Measurements from ENCODE around the gene GYG2.

GYG2 gene

DNA sequence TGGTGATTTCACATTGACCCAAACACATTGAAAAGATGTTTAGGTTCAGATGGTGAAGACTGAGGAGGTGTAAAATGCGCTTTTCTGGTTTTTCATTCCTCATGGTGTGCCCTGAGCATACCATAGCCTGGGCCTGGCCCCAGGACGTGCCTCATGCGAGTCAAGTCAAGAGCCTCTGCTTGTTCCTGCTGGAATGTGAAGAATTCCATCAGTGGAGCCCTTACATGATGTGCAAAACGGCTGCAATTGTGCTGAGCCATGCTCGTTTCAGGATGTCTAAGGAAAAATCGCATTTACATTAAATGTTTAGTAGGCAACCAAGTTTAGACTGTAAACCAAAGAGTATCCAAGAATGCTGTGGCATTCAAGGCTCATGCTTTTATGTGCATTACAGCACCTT is 34.9 kb downstream of the GYG2 start:
- no peak overlapping the region for H4K8ac ChIP-seq (ENCODE audit: low read depth, low read length)
- H3K27me3 ChIP-seq (ENCODE audit: control insufficient read depth in 3 of 3, insufficient read depth in 3 of 3, low read depth in 1 of 3, low read length in 3 of 3) = no peaks in the 10 kb centered on the region
- H2AFZ ChIP-seq (ENCODE audit: low read length) = no peak overlapping the region
- H3K18ac ChIP-seq (ENCODE audit: low read length) = no peak overlapping the region
- DNase-seq (ENCODE audit: low spot score) = no peak
- no peak overlapping the region for H2BK15ac ChIP-seq (ENCODE audit: low read length)
- no peaks in the 10 kb centered on the region for H3K4me1 ChIP-seq (ENCODE audit: control insufficient read depth in 2 of 2, insufficient read depth in 1 of 2, low read depth in 1 of 2, low read length in 2 of 2)
- peaks cover 2 to 89% of the 10 kb centered on the region in 2 donors for H3K36me3 ChIP-seq (replicated peaks in 1 of 2; ENCODE audit: control insufficient read depth in 2 of 2, insufficient read depth in 2 of 2, low read length in 2 of 2)
- no peak overlapping the region for H3K23ac ChIP-seq (ENCODE audit: low read depth, low read length, poor library complexity)
- H2AK5ac ChIP-seq (ENCODE audit: low read depth, low read length) = no peak overlapping the region
- H3K4me2 ChIP-seq (ENCODE audit: insufficient read depth, low read length, poor library complexity, severe bottlenecking) = no peak overlapping the region
- no peak overlapping the region for H3K27ac ChIP-seq (replicated peaks; ENCODE audit: low read length)
- H3K9me3 ChIP-seq (replicated peaks in 1 of 2; ENCODE audit: control insufficient read depth in 2 of 2, insufficient read depth in 1 of 2, low read depth in 1 of 2, low read length in 2 of 2) = peaks cover 0 to 9% of the 10 kb centered on the region in 2 donors
- no peak overlapping the region for H3K14ac ChIP-seq (ENCODE audit: low read length)
- no peak overlapping the region for H4K91ac ChIP-seq (ENCODE audit: low read depth, low read length, poor library complexity)
- no peak overlapping the region for H2BK12ac ChIP-seq (ENCODE audit: low read length)
- no peak overlapping the region for H3K4me3 ChIP-seq (ENCODE audit: low read length in 2 of 2)
- no peak overlapping the region for H2BK5ac ChIP-seq (ENCODE audit: low read length)
- H3K9ac ChIP-seq (ENCODE audit: low read depth, low read length, poor library complexity) = no peak overlapping the region
- H2BK120ac ChIP-seq (ENCODE audit: low read depth, low read length) = no peak overlapping the region
- H3K79me1 ChIP-seq (ENCODE audit: low read depth, low read length) = no peaks in the 10 kb centered on the region
- WGBS, 2 donors (ENCODE audit: extremely low coverage in 2 of 2, insufficient read length in 2 of 2, insufficient replicate concordance in 1 of 2) = no CpG with 5 or more reads among the region's 6 CpGs
- no peak overlapping the region for H3K4ac ChIP-seq (ENCODE audit: low read length)

DNA sequence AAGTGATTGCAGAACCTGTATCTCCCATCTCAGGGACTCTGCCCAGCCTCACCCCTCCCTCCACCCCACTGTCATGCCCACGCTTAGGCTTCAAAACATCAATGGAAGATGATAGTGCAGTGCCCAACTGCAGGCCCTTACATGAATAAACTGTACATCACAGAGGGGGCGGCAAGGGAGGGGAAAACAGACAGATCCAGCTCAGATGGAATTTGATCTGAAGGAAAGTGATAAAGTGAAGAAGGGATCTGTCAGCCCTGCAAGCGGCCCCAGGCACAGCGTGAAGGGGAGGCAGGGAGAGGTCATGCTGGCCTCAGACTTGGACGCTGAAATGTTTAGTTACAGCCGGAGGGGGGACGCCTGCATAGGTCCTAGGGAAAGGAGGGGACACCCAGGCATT is 38.5 kb downstream of the GYG2 start:
- H2AK5ac ChIP-seq (ENCODE audit: low read depth, low read length) = no peak overlapping the region
- H2AFZ ChIP-seq (ENCODE audit: low read length) = no peak overlapping the region
- no peak overlapping the region for H3K23ac ChIP-seq (ENCODE audit: low read depth, low read length, poor library complexity)
- no peak overlapping the region for H3K9ac ChIP-seq (ENCODE audit: low read depth, low read length, poor library complexity)
- no peak overlapping the region for H3K14ac ChIP-seq (ENCODE audit: low read length)
- H3K9me3 ChIP-seq (replicated peaks in 1 of 2; ENCODE audit: control insufficient read depth in 2 of 2, insufficient read depth in 1 of 2, low read depth in 1 of 2, low read length in 2 of 2) = peaks cover 0 to 19% of the 10 kb centered on the region in 2 donors
- no peak overlapping the region for H3K27ac ChIP-seq (replicated peaks; ENCODE audit: low read length)
- peaks cover 2 to 80% of the 10 kb centered on the region in 2 donors for H3K36me3 ChIP-seq (replicated peaks in 1 of 2; ENCODE audit: control insufficient read depth in 2 of 2, insufficient read depth in 2 of 2, low read length in 2 of 2)
- no peak overlapping the region for H3K4me3 ChIP-seq (ENCODE audit: low read length in 2 of 2)
- no peak overlapping the region for H3K4ac ChIP-seq (ENCODE audit: low read length)
- no CpG with 5 or more reads among the region's 7 CpGs for WGBS, 2 donors (ENCODE audit: extremely low coverage in 2 of 2, insufficient read length in 2 of 2, insufficient replicate concordance in 1 of 2)
- no peak for DNase-seq (ENCODE audit: low spot score)
- no peak overlapping the region for H2BK5ac ChIP-seq (ENCODE audit: low read length)
- H3K79me1 ChIP-seq (ENCODE audit: low read depth, low read length) = no peaks in the 10 kb centered on the region
- H3K4me1 ChIP-seq (ENCODE audit: control insufficient read depth in 2 of 2, insufficient read depth in 1 of 2, low read depth in 1 of 2, low read length in 2 of 2) = no peaks in the 10 kb centered on the region
- no peak overlapping the region for H2BK12ac ChIP-seq (ENCODE audit: low read length)
- H2BK120ac ChIP-seq (ENCODE audit: low read depth, low read length) = no peak overlapping the region
- no peak overlapping the region for H4K8ac ChIP-seq (ENCODE audit: low read depth, low read length)
- H3K4me2 ChIP-seq (ENCODE audit: insufficient read depth, low read length, poor library complexity, severe bottlenecking) = no peak overlapping the region
- no peaks in the 10 kb centered on the region for H3K27me3 ChIP-seq (ENCODE audit: control insufficient read depth in 3 of 3, insufficient read depth in 3 of 3, low read depth in 1 of 3, low read length in 3 of 3)
- H4K91ac ChIP-seq (ENCODE audit: low read depth, low read length, poor library complexity) = no peak overlapping the region
- no peak overlapping the region for H2BK15ac ChIP-seq (ENCODE audit: low read length)
- no peak overlapping the region for H3K18ac ChIP-seq (ENCODE audit: low read length)

GRCh38 chrX:2870650-2871049 is 41.9 kb downstream of the GYG2 start:
- Histone ChIP-seq H2BK12ac (ENCODE audit: low read length) (no peak overlapping the region), H2AFZ (ENCODE audit: low read length) (no peak overlapping the region), H3K23ac (ENCODE audit: low read depth, low read length, poor library complexity) (no peak overlapping the region), H2BK15ac (ENCODE audit: low read length) (no peak overlapping the region), H3K4me1 (ENCODE audit: control insufficient read depth in 2 of 2, insufficient read depth in 1 of 2, low read depth in 1 of 2, low read length in 2 of 2) (no peaks in the 10 kb centered on the region), H3K4ac (ENCODE audit: low read length) (no peak overlapping the region), H3K18ac (ENCODE audit: low read length) (no peak overlapping the region), H3K36me3 (replicated peaks in 1 of 2; ENCODE audit: control insufficient read depth in 2 of 2, insufficient read depth in 2 of 2, low read length in 2 of 2) (peaks cover 3 to 60% of the 10 kb centered on the region in 2 donors), H2BK120ac (ENCODE audit: low read depth, low read length) (no peak overlapping the region), H3K27ac (replicated peaks; ENCODE audit: low read length) (no peak overlapping the region), H3K9me3 (replicated peaks in 1 of 2; ENCODE audit: control insufficient read depth in 2 of 2, insufficient read depth in 1 of 2, low read depth in 1 of 2, low read length in 2 of 2) (peaks cover 0 to 25% of the 10 kb centered on the region in 2 donors), H3K4me3 (ENCODE audit: low read length in 2 of 2) (no peak overlapping the region), H2BK5ac (ENCODE audit: low read length) (no peak overlapping the region), H3K4me2 (ENCODE audit: insufficient read depth, low read length, poor library complexity, severe bottlenecking) (no peak overlapping the region), H4K8ac (ENCODE audit: low read depth, low read length) (no peak overlapping the region), H3K14ac (ENCODE audit: low read length) (no peak overlapping the region), H3K9ac (ENCODE audit: low read depth, low read length, poor library complexity) (no peak overlapping the region), H3K27me3 (ENCODE audit: control insufficient read depth in 3 of 3, insufficient read depth in 3 of 3, low read depth in 1 of 3, low read length in 3 of 3) (no peaks in the 10 kb centered on the region), H3K79me1 (ENCODE audit: low read depth, low read length) (no peaks in the 10 kb centered on the region), H4K91ac (ENCODE audit: low read depth, low read length, poor library complexity) (no peak overlapping the region), H2AK5ac (ENCODE audit: low read depth, low read length) (no peak overlapping the region)
- DNase-seq (ENCODE audit: low spot score) = no peak

- Histone ChIP-seq H2AFZ (ENCODE audit: low read length) (no peak overlapping the region), H4K8ac (ENCODE audit: low read depth, low read length) (no peak overlapping the region), H2BK15ac (ENCODE audit: low read length) (no peak overlapping the region), H3K9ac (ENCODE audit: low read depth, low read length, poor library complexity) (no peak overlapping the region), H3K4me3 (ENCODE audit: low read length in 2 of 2) (no peak overlapping the region), H2BK5ac (ENCODE audit: low read length) (no peak overlapping the region), H3K23ac (ENCODE audit: low read depth, low read length, poor library complexity) (no peak overlapping the region), H2BK12ac (ENCODE audit: low read length) (no peak overlapping the region), H3K18ac (ENCODE audit: low read length) (no peak overlapping the region), H3K9me3 (replicated peaks in 1 of 2; ENCODE audit: control insufficient read depth in 2 of 2, insufficient read depth in 1 of 2, low read depth in 1 of 2, low read length in 2 of 2) (peaks cover 0 to 24% of the 10 kb centered on the region in 2 donors), H3K4me1 (ENCODE audit: control insufficient read depth in 2 of 2, insufficient read depth in 1 of 2, low read depth in 1 of 2, low read length in 2 of 2) (no peaks in the 10 kb centered on the region), H3K4ac (ENCODE audit: low read length) (no peak overlapping the region), H2AK5ac (ENCODE audit: low read depth, low read length) (no peak overlapping the region), H3K27me3 (ENCODE audit: control insufficient read depth in 3 of 3, insufficient read depth in 3 of 3, low read depth in 1 of 3, low read length in 3 of 3) (no peaks in the 10 kb centered on the region), H3K36me3 (replicated peaks in 1 of 2; ENCODE audit: control insufficient read depth in 2 of 2, insufficient read depth in 2 of 2, low read length in 2 of 2) (peaks cover 3 to 56% of the 10 kb centered on the region in 2 donors), H3K4me2 (ENCODE audit: insufficient read depth, low read length, poor library complexity, severe bottlenecking) (no peak overlapping the region), H3K14ac (ENCODE audit: low read length) (no peak overlapping the region), H2BK120ac (ENCODE audit: low read depth, low read length) (no peak overlapping the region), H3K79me1 (ENCODE audit: low read depth, low read length) (no peaks in the 10 kb centered on the region), H4K91ac (ENCODE audit: low read depth, low read length, poor library complexity) (no peak overlapping the region), H3K27ac (replicated peaks; ENCODE audit: low read length) (no peak overlapping the region)
- no peak for DNase-seq (ENCODE audit: low spot score)
- no CpG with 5 or more reads among the region's 2 CpGs for whole genome bisulfite sequencing, 2 donors (ENCODE audit: extremely low coverage in 2 of 2, insufficient read length in 2 of 2, insufficient replicate concordance in 1 of 2)
Observed at GRCh38 chrX:2871831-2872230, 43.1 kb downstream of the GYG2 start.

Measured in neuronal stem cell (in vitro differentiated cells).